K562 (cell line): ENCODE data around the gene DLGAP1. TPM values are rescaled to one million over a fixed set of nuclear protein-coding genes. Genes with fewer than 3 reads are reported as not detected.
A peak's percentile ranks its signal among the peaks of the same experiment; 100 is the strongest.

Experiments used
- ASH1L ChIP-seq: fragments of 450-650 bp; IDR thresholded peaks from 2 replicates; pipeline ENCODE4 v1.6.1; 2018; ENCODE audit warnings: borderline replicate concordance, mild to moderate bottlenecking, low read depth; ENCODE audit not compliant: partially characterized antibody
- ATF6 ChIP-seq: sonication (generic); formaldehyde crosslinking; IDR thresholded peaks from 2 replicates; pipeline ENCODE4 v1.4.0; 2020; ENCODE audit warnings: mild to moderate bottlenecking, missing genetic modification reagents
- CCNT2 ChIP-seq: IDR thresholded peaks from 2 replicates; pipeline ENCODE4 v1.6.1; 2011; ENCODE audit warnings: borderline replicate concordance, low read depth, mild to moderate bottlenecking, moderate library complexity, mixed read lengths, low read length; ENCODE audit not compliant: insufficient read length; ENCODE audit errors: extremely low read depth
- DPF2 ChIP-seq: fragments of 450-650 bp; IDR thresholded peaks from 2 replicates; pipeline ENCODE4 v1.6.1; 2016
- EGR1 ChIP-seq: fragments of 450-650 bp; conservative IDR thresholded peaks from 2 replicates; pipeline ENCODE4 v1.6.1; 2017; ENCODE audit warnings: mild to moderate bottlenecking
- FIP1L1 ChIP-seq: fragments of 200-400 bp; formaldehyde crosslinking; IDR thresholded peaks from 2 replicates; pipeline ENCODE4 v1.6.1; 2018; ENCODE audit warnings: mild to moderate bottlenecking, low read depth, low read length; ENCODE audit not compliant: poor library complexity, severe bottlenecking
- GTF2A2 ChIP-seq: IDR thresholded peaks from 2 replicates; pipeline ENCODE4 v1.6.1; 2016; ENCODE audit warnings: mild to moderate bottlenecking, missing genetic modification characterization, missing compliant biosample characterization
- GTF2F1 ChIP-seq: IDR thresholded peaks from 2 replicates; pipeline ENCODE4 v1.6.1; 2011; ENCODE audit warnings: low read depth, low read length, improper control_type of control experiment
- HMG20B ChIP-seq: fragments of 250-450 bp; sonication (Bioruptor Pico); IDR thresholded peaks from 2 replicates; pipeline ENCODE4 v1.5.0; 2021; ENCODE audit warnings: mild to moderate bottlenecking
- HNRNPUL1 ChIP-seq: fragments of 200-400 bp; formaldehyde crosslinking; IDR thresholded peaks from 2 replicates; pipeline ENCODE4 v1.6.1; 2017; ENCODE audit warnings: low read length
- MCM3 ChIP-seq: fragments of 450-650 bp; IDR thresholded peaks from 2 replicates; pipeline ENCODE4 v1.6.1; 2016
- NFIX ChIP-seq: fragments of 250-450 bp; sonication (Bioruptor Pico); IDR thresholded peaks from 2 replicates; pipeline ENCODE4 v1.4.0; 2020; ENCODE audit warnings: low read depth, mild to moderate bottlenecking, moderate library complexity
- NR4A1 ChIP-seq, 2 experiments: fragments of 250-450 bp in 1 of 2; fragments of 450-650 bp in 1 of 2; sonication (Bioruptor Pico) in 1 of 2; IDR thresholded peaks; 2 replicates each; pipeline versions ENCODE4 v1.4.0 to v1.6.1; 2016 to 2020; ENCODE audit warnings: mild to moderate bottlenecking in 2 of 2, missing compliant biosample characterization in 1 of 2, missing genetic modification characterization in 1 of 2, moderate library complexity in 1 of 2
- PHF20 ChIP-seq: fragments of 450-650 bp; IDR thresholded peaks from 2 replicates; pipeline ENCODE4 v1.6.1; 2018; ENCODE audit not compliant: partially characterized antibody
- RNF2 ChIP-seq: sonication (generic); IDR thresholded peaks from 2 replicates; pipeline ENCODE4 v1.6.1; 2016
- SOX6 ChIP-seq: fragments of 450-650 bp; IDR thresholded peaks from 2 replicates; pipeline ENCODE4 v1.6.1; 2014; ENCODE audit warnings: mild to moderate bottlenecking
- U2AF1 ChIP-seq: fragments of 200-400 bp; formaldehyde crosslinking; optimal IDR thresholded peaks from 2 replicates; pipeline ENCODE3; 2017; ENCODE audit warnings: mild to moderate bottlenecking, low read depth, low read length, moderate library complexity
- ZKSCAN3 ChIP-seq: fragments of 250-450 bp; sonication (Bioruptor Pico); IDR thresholded peaks from 2 replicates; pipeline ENCODE4 v1.4.0; 2020
- ZNF133 ChIP-seq: fragments of 250-450 bp; sonication (Bioruptor Pico); IDR thresholded peaks from 2 replicates; pipeline ENCODE4 v1.4.0; 2020; ENCODE audit warnings: mild to moderate bottlenecking
- ZNF165 ChIP-seq: fragments of 250-450 bp; sonication (Bioruptor Pico); IDR thresholded peaks from 2 replicates; pipeline ENCODE4 v1.4.0; 2020; ENCODE audit warnings: borderline replicate concordance
- ZNF561 ChIP-seq: fragments of 450-650 bp; formaldehyde crosslinking; conservative IDR thresholded peaks from 2 replicates; pipeline ENCODE4 v1.4.0; 2020; ENCODE audit warnings: mild to moderate bottlenecking, moderate library complexity
- ZNF717 ChIP-seq: fragments of 250-450 bp; sonication (Bioruptor Pico); IDR thresholded peaks from 2 replicates; pipeline ENCODE4 v1.5.0; 2021
- polyA plus RNA-seq, 8 experiments: library from polyadenylated mRNA; depleted of rRNA in 4 of 8; stranded (reverse) in 5 of 8; unstranded in 3 of 8; fragments of >200 nt; fragmentation: Nextera tagmentation in 2 of 8; fragmentation: Illumina TruSeq in 1 of 8; extraction: Ambion mirVana in 2 of 8; extraction: Trizol in 1 of 8; gene quantifications; 2 replicates each; pipeline versions ENCODE4 v1.2.1 to v1.2.3, GENCODE V29; 2011 to 2014; ENCODE audit warnings: inconsistent platforms in 1 of 8, missing spikeins in 1 of 8
- total RNA-seq, 7 experiments: library from RNA; depleted of rRNA in 6 of 7; stranded (reverse); fragments of >200 nt in 6 of 7; fragmentation: Illumina TruSeq in 2 of 7; extraction: Trizol in 2 of 7; gene quantifications; 2 replicates each; pipeline versions ENCODE4 v1.2.1 to v1.2.3, GENCODE V29; 2011 to 2021; ENCODE audit warnings: low replicate concordance in 1 of 7
- TF ChIP-seq, protein P1 (sequence below): fragments of 450-650 bp; IDR thresholded peaks from one replicate; pipeline ENCODE4 v1.6.1; 2018; ENCODE audit warnings: mild to moderate bottlenecking, moderate library complexity; ENCODE audit not compliant: partially characterized antibody
- TF ChIP-seq, protein P2 (sequence below), 2 experiments: fragments of 250-450 bp in 1 of 2; fragments of 450-650 bp in 1 of 2; sonication (Bioruptor Pico) in 1 of 2; IDR thresholded peaks; 2 replicates each; pipeline versions ENCODE4 v1.6.1 to v1.8.0; 2016 to 2021; ENCODE audit warnings: mild to moderate bottlenecking in 2 of 2, moderate library complexity in 2 of 2, missing compliant biosample characterization in 1 of 2, missing genetic modification characterization in 1 of 2
- TF ChIP-seq, protein P3 (sequence below): conservative IDR thresholded peaks from 2 replicates; pipeline ENCODE4 v1.6.1; 2011; ENCODE audit warnings: low read depth, mild to moderate bottlenecking, low read length; ENCODE audit not compliant: control insufficient read depth

DLGAP1 gene
- total and polyA plus RNA-seq, 9 of the 15 experiments (the other 6 are each of a cell fraction or from before 2014, with no cell fraction given), result 0.04 to 0.22 (median 0.08) TPM

DNA sequence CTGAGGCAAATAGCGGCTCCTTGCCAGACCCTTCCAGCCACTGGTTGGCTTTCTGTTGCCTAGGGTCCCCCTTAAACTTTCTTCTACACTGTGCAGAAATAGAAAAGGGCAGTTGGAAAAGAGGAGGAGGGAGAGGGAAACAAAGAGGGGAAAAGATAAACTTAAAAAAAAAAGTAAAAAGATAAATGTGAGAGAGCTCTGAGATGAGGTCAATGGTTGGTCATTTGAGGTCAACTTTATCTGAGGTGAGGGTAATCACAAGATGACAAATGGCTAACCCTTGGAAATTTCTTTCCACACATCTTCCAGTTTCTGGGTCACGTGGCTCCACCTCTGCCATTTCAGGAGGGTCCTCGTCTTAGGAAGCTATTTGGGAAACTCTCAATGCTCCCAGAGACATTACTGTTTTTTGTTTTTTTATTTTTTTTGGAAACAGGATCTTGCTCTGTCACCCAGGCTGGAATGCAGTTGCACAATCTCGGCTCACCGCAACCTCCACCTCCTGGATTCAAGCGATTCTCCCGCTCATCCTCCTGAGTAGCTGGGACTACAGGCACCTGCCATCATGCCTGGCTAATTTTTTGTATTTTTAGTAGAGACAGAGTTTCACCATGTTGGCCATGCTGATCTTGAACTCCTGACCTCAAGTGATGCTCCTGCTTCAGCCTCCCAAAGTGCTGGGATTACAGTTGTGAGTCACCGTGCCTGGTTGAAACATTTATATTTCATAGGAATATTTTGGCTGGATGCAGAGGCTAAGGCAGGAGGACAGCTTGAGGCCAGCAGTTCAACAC lies 805.3 kb downstream of the DLGAP1 start (continued):
- TF ChIP-seq, protein P1, sequence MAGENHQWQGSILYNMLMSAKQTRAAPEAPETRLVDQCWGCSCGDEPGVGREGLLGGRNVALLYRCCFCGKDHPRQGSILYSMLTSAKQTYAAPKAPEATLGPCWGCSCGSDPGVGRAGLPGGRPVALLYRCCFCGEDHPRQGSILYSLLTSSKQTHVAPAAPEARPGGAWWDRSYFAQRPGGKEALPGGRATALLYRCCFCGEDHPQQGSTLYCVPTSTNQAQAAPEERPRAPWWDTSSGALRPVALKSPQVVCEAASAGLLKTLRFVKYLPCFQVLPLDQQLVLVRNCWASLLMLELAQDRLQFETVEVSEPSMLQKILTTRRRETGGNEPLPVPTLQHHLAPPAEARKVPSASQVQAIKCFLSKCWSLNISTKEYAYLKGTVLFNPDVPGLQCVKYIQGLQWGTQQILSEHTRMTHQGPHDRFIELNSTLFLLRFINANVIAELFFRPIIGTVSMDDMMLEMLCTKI, result no peak
- TF ChIP-seq RNF2, result peak; percentile 60; the same call in 1 of the 2 replicates
- no peak for TF ChIP-seq U2AF1
- TF ChIP-seq, protein P2, sequence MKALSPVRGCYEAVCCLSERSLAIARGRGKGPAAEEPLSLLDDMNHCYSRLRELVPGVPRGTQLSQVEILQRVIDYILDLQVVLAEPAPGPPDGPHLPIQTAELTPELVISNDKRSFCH (CRISPR knock-in tag; IDR thresholded peaks at IDR 0.05), result no peak
- TF ChIP-seq, protein P2 (tag; IDR thresholded peaks at IDR 0.05), result peak; percentile 82
- no peak for TF ChIP-seq NFIX
- TF ChIP-seq HMG20B (CRISPR knock-in tag), result no peak
- no peak for TF ChIP-seq ATF6
- no peak for TF ChIP-seq GTF2F1
- TF ChIP-seq MCM3, result no peak
- TF ChIP-seq, protein P3, sequence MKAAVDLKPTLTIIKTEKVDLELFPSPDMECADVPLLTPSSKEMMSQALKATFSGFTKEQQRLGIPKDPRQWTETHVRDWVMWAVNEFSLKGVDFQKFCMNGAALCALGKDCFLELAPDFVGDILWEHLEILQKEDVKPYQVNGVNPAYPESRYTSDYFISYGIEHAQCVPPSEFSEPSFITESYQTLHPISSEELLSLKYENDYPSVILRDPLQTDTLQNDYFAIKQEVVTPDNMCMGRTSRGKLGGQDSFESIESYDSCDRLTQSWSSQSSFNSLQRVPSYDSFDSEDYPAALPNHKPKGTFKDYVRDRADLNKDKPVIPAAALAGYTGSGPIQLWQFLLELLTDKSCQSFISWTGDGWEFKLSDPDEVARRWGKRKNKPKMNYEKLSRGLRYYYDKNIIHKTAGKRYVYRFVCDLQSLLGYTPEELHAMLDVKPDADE, result no peak
- TF ChIP-seq PHF20, result no peak
- TF ChIP-seq ZNF165 (CRISPR knock-in tag), result no peak
- TF ChIP-seq HNRNPUL1, result no peak
- TF ChIP-seq ZNF133 (CRISPR knock-in tag), result no peak
- no peak for TF ChIP-seq DPF2
- no peak for TF ChIP-seq EGR1
- TF ChIP-seq NR4A1 (CRISPR knock-in tag; IDR thresholded peaks at IDR 0.05), result no peak
- peak; percentile 90 for TF ChIP-seq NR4A1 (tag; IDR thresholded peaks at IDR 0.05)
- TF ChIP-seq ZNF717, result no peak
- peak; percentile 84 for TF ChIP-seq CCNT2
- TF ChIP-seq ZNF561 (CRISPR knock-in tag), result no peak
- TF ChIP-seq ASH1L, result no peak
- TF ChIP-seq GTF2A2 (tag), result no peak
- no peak for TF ChIP-seq FIP1L1
- no peak for TF ChIP-seq SOX6
- TF ChIP-seq ZKSCAN3 (CRISPR knock-in tag), result no peak
